Transverse colon (tissue), 4 donors: Measurements from ENCODE around the gene RASGRP2.
A peak's percentile ranks its signal among the peaks of the same experiment; 100 is the strongest.

Experiments
- POLR2A ChIP-seq: fragments of 450-650 bp; IDR thresholded peaks from one replicate; pipeline ENCODE4 v1.6.1; 2016; ENCODE audit warnings: antibody characterized with exemption, mild to moderate bottlenecking, moderate library complexity
- POLR2AphosphoS5 ChIP-seq, 3 donors: sonication (generic); formaldehyde crosslinking; IDR thresholded peaks; one replicate each; pipeline ENCODE4 v1.6.1; 2016; ENCODE audit warnings: antibody characterized with exemption in 3 of 3
- TF ChIP-seq, protein P1 (sequence below), 5 experiments: fragments of 200-600 bp in 3 of 5; fragments of 450-650 bp in 2 of 5; sonication (generic) in 3 of 5; IDR thresholded peaks; 1 replicate in 2 of 5; 2 replicates in 3 of 5; pipeline ENCODE4 v1.5.1; 2016 to 2017; ENCODE audit warnings: antibody characterized with exemption in 5 of 5, inconsistent platforms in 3 of 5, mild to moderate bottlenecking in 2 of 5, moderate library complexity in 1 of 5

DNA sequence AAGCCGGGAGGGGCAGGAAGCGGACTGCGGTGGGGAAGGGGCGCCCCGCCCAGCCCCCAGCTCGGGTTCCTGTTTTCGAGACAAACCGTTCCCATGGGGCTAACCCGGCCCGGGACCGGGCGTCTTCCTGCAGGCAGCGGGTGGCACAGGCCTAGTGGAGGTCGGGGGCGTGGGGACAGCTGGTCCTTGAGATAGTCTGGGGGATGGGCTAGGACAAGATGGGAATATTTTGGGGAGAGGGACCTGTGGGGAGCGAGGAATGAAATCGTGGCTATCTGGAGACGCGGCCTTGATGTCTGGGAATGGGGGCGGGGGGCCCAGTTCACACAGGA, 1.2 kb upstream of the RASGRP2 start:
- TF ChIP-seq, protein P1, sequence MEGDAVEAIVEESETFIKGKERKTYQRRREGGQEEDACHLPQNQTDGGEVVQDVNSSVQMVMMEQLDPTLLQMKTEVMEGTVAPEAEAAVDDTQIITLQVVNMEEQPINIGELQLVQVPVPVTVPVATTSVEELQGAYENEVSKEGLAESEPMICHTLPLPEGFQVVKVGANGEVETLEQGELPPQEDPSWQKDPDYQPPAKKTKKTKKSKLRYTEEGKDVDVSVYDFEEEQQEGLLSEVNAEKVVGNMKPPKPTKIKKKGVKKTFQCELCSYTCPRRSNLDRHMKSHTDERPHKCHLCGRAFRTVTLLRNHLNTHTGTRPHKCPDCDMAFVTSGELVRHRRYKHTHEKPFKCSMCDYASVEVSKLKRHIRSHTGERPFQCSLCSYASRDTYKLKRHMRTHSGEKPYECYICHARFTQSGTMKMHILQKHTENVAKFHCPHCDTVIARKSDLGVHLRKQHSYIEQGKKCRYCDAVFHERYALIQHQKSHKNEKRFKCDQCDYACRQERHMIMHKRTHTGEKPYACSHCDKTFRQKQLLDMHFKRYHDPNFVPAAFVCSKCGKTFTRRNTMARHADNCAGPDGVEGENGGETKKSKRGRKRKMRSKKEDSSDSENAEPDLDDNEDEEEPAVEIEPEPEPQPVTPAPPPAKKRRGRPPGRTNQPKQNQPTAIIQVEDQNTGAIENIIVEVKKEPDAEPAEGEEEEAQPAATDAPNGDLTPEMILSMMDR (IDR thresholded peaks at IDR 0.05), result no peak
- TF ChIP-seq POLR2AphosphoS5 (IDR thresholded peaks at IDR 0.05) (no peak), POLR2A (peak; percentile 40)
